GM23338 (cell line): ENCODE results near the gene IMMP2L. TPM values are rescaled to one million over a fixed set of nuclear protein-coding genes. Genes with fewer than 3 reads are reported as not detected.
"Not testable (repeated sequence)": the region's sequence is repeated elsewhere in the genome, so short reads cannot be mapped to it uniquely, and the experiment has no call there.

Experiments used
- ATAC-seq: fragments of 200-7000 bp; cut with Tn5 transposase; 3 replicates; pipeline ENCODE4 v1.9.1; 2020
- DNase-seq: peaks from one replicate; pipeline ENCODE4 v3.0.0-alpha.2; 2015; ENCODE audit warnings: low spot score
- H2AFZ ChIP-seq: fragments of 200-600 bp; sonication (generic); 2 replicates; pipeline ENCODE4 v1.8.0; 2016; ENCODE audit warnings: antibody characterized with exemption, mild to moderate bottlenecking, moderate library complexity
- H3F3A ChIP-seq: fragments of 200-600 bp; sonication (generic); replicated peaks from 2 replicates; pipeline ENCODE4 v1.8.0; 2017; ENCODE audit warnings: antibody characterized with exemption, mixed run types, low read depth
- H3K27ac ChIP-seq: fragments of 200-600 bp; sonication (generic); 2 replicates; pipeline ENCODE4 v1.6.1; 2016; ENCODE audit warnings: low read depth
- H3K27me3 ChIP-seq: fragments of 200-600 bp; sonication (generic); 2 replicates; pipeline ENCODE4 v1.8.0; 2016; ENCODE audit warnings: mild to moderate bottlenecking, mixed run types, moderate library complexity; ENCODE audit not compliant: insufficient read depth
- H3K36me3 ChIP-seq: fragments of 200-600 bp; sonication (generic); 2 replicates; pipeline ENCODE4 v1.8.0; 2016; ENCODE audit warnings: mild to moderate bottlenecking; ENCODE audit not compliant: insufficient read depth
- H3K4me1 ChIP-seq: fragments of 200-600 bp; sonication (generic); 2 replicates; pipeline ENCODE4 v1.8.0; 2016; ENCODE audit warnings: mild to moderate bottlenecking, moderate library complexity; ENCODE audit not compliant: insufficient read depth
- H3K4me2 ChIP-seq: fragments of 200-600 bp; sonication (generic); 2 replicates; pipeline ENCODE4 v1.7.1; 2017; ENCODE audit warnings: mixed run types
- H3K4me3 ChIP-seq: fragments of 200-600 bp; sonication (generic); 2 replicates; pipeline ENCODE4 v1.6.1; 2016; ENCODE audit warnings: mixed run types
- H3K79me2 ChIP-seq: fragments of 200-600 bp; sonication (generic); replicated peaks from 2 replicates; pipeline ENCODE4 v1.8.0; 2017; ENCODE audit warnings: mild to moderate bottlenecking; ENCODE audit not compliant: insufficient read depth
- H3K9me2 ChIP-seq: fragments of 200-600 bp; sonication (generic); 2 replicates; pipeline ENCODE4 v1.8.0; 2017; ENCODE audit not compliant: insufficient read depth
- H4K20me1 ChIP-seq: fragments of 200-600 bp; sonication (generic); replicated peaks from 2 replicates; pipeline ENCODE4 v1.8.0; 2017; ENCODE audit warnings: mild to moderate bottlenecking; ENCODE audit not compliant: insufficient read depth
- H3K27ac Mint-ChIP-seq: 2 replicates; pipeline ENCODE4 v1.8.0; 2020; ENCODE audit warnings: inconsistent platforms, mild to moderate bottlenecking, moderate library complexity, mixed read lengths
- H3K27me3 Mint-ChIP-seq: 3 replicates; pipeline ENCODE4 v1.8.0; 2022; ENCODE audit warnings: low read depth, mild to moderate bottlenecking, moderate library complexity, mixed read lengths, inconsistent platforms; ENCODE audit not compliant: insufficient read depth, poor library complexity
- H3K36me3 Mint-ChIP-seq: 3 replicates; pipeline ENCODE4 v1.8.0; 2021; ENCODE audit warnings: low read depth, mild to moderate bottlenecking, inconsistent platforms, moderate library complexity, mixed read lengths
- H3K4me1 Mint-ChIP-seq: 3 replicates; pipeline ENCODE4 v1.8.0; 2020; ENCODE audit warnings: mild to moderate bottlenecking, inconsistent platforms, mixed read lengths
- H3K4me3 Mint-ChIP-seq: 3 replicates; pipeline ENCODE4 v1.8.0; 2021; ENCODE audit warnings: moderate library complexity, mild to moderate bottlenecking, inconsistent platforms, mixed read lengths
- H3K9me3 Mint-ChIP-seq: 3 replicates; pipeline ENCODE4 v1.8.0; 2020; ENCODE audit warnings: moderate library complexity, mild to moderate bottlenecking, inconsistent platforms, mixed read lengths
- EZH2 ChIP-seq: fragments of 200-600 bp; sonication (generic); IDR thresholded peaks from one replicate; pipeline ENCODE4 v1.8.0; 2017; ENCODE audit warnings: antibody characterized with exemption, mild to moderate bottlenecking, low read depth; ENCODE audit not compliant: unreplicated experiment
- EZH2phosphoT487 ChIP-seq: fragments of 200-600 bp; sonication (generic); IDR thresholded peaks from one replicate; pipeline ENCODE4 v1.8.1; 2018; ENCODE audit warnings: antibody characterized with exemption; ENCODE audit not compliant: unreplicated experiment
- NANOG ChIP-seq: IDR thresholded peaks from 2 replicates; pipeline ENCODE4 v1.6.1; 2016; ENCODE audit warnings: antibody characterized with exemption, borderline replicate concordance
- POLR2AphosphoS5 ChIP-seq: IDR thresholded peaks from 2 replicates; pipeline ENCODE4 v1.6.1; 2016; ENCODE audit warnings: antibody characterized with exemption, low read depth
- ZNF331 ChIP-seq: fragments of 250-450 bp; sonication (Bioruptor Pico); IDR thresholded peaks from 2 replicates; pipeline ENCODE4 v1.5.0; 2020; ENCODE audit warnings: low read depth, mild to moderate bottlenecking, moderate library complexity
- polyA plus RNA-seq: library from polyadenylated mRNA; unstranded; fragments of >200 nt; fragmentation: Nextera tagmentation; extraction: Ambion mirVana; gene quantifications from 2 replicates; pipeline ENCODE4 v1.2.1, GENCODE V29; 2016
- total RNA-seq: library from RNA; depleted of rRNA; stranded (reverse); fragments of >200 nt; shearing (Covaris generic); gene quantifications from 2 replicates; pipeline ENCODE4 v1.2.3, GENCODE V29; 2014
- TF ChIP-seq, protein P1 (sequence below): fragments of 250-450 bp; sonication (Bioruptor Pico); IDR thresholded peaks from 2 replicates; pipeline ENCODE4 v1.5.0; 2020; ENCODE audit warnings: mild to moderate bottlenecking, moderate library complexity

IMMP2L gene
- total and polyA plus RNA-seq, 2 experiments from 2014 or later: 7.3 to 14.0 TPM

DNA sequence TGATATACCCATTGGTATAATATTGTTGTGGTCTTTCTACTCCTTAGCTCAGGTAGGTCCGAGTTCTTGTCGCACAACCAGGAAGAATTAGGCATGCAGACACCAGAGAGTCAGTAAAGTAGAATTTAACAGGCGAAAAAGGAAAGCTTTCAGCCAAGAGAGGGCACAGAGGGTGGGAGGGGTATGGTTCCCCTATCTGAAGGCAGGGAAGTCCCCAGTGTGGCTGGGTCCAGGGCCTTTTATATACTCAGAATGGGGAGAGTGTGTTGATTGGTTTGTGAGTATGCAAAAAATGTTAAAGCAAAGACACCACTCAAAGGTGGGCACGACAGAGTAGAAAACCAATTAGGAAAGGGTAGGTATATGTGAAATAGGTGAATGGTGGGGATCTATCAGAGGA, 53.9 kb downstream of the IMMP2L start:
- H3K9me3 Mint-ChIP-seq: peaks cover 2% of the 10 kb centered on the region; the same call in 2 of the 3 replicates
- peak; percentile 66 for ATAC-seq
- no peak overlapping the region for H3K27ac Mint-ChIP-seq

DNA sequence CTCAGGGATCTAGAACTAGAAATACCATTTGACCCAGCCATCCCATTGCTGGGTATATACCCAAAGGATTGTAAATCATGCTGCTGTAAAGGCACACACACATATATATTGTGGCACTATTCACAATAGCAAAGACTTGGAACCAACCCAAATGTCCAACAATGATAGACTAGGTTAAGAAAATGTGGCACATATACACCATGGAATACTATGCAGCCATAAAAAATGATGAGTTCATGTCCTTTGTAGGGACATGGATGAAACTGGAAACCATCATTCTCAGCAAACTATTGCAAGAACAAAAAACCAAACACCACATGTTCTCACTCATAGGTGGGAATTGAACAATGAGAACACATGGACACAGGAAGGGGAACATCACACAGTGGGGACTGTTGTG, 56.9 kb downstream of the IMMP2L start:
- not testable (repeated sequence) for H3K27me3 ChIP-seq, H3K27me3 Mint-ChIP-seq, H3K27ac Mint-ChIP-seq, H3K4me3 ChIP-seq, ATAC-seq, DNase-seq, H3K27ac ChIP-seq, H3K4me1 ChIP-seq, H3K4me3 Mint-ChIP-seq, H3K36me3 ChIP-seq, H3K4me2 ChIP-seq, H3K4me1 Mint-ChIP-seq, H3K9me2 ChIP-seq, H4K20me1 ChIP-seq, H3K79me2 ChIP-seq, H2AFZ ChIP-seq, H3F3A ChIP-seq
- peaks cover 15% of the 10 kb centered on the region; the same call in 2 of the 3 replicates for H3K36me3 Mint-ChIP-seq
- peaks cover 15% of the 10 kb centered on the region for H3K9me3 Mint-ChIP-seq

More for the DNA sequence above, 53.9 kb downstream of the IMMP2L start:
- Mint-ChIP-seq H3K36me3 (peaks cover 3% of the 10 kb centered on the region; the same call in 2 of the 3 replicates), H3K27me3 (peaks cover 6% of the 10 kb centered on the region), H3K4me1 (peaks cover 4% of the 10 kb centered on the region; the same call in 2 of the 3 replicates), H3K4me3 (no peak overlapping the region)
- no peak for TF ChIP-seq POLR2AphosphoS5
- DNase-seq: peak; percentile 11
- Histone ChIP-seq H3K36me3 (no peaks in the 10 kb centered on the region), H3F3A (no peaks in the 10 kb centered on the region), H3K9me2 (no peaks in the 10 kb centered on the region; the same call in 1 of the 2 replicates), H4K20me1 (no peaks in the 10 kb centered on the region), H2AFZ (no peak overlapping the region), H3K4me1 (0 out of 2 replicates have a peak, but pooled peaks cover 5% of the 10 kb centered on the region), H3K27ac (no peak overlapping the region), H3K4me2 (no peak overlapping the region), H3K27me3 (no peaks in the 10 kb centered on the region), H3K79me2 (no peaks in the 10 kb centered on the region), H3K4me3 (no peak overlapping the region)

DNA sequence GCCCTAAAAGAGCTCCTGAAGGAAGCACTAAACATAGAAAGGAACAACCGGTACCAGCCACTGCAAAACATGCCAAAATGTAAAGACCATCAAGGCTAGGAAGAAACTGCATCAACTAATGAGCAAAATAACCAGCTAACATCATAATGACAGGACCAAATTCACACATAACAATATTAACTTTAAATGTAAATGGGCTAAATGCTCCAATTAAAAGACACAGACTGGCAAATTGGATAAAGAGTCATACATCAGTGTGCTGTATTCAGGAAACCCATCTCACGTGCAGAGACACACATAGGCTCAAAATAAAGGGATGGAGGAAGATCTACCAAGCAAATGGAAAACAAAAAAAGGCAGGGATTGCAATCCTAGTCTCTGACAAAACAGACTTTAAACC, 60.5 kb downstream of the IMMP2L start:
- H3F3A ChIP-seq, H3K27me3 ChIP-seq, H3K36me3 ChIP-seq, H3K27ac ChIP-seq, H3K27ac Mint-ChIP-seq, DNase-seq, H3K27me3 Mint-ChIP-seq, H3K4me1 Mint-ChIP-seq, H3K4me3 Mint-ChIP-seq, H4K20me1 ChIP-seq, H3K4me1 ChIP-seq, H2AFZ ChIP-seq, H3K79me2 ChIP-seq, H3K4me3 ChIP-seq, ATAC-seq, H3K9me2 ChIP-seq, H3K4me2 ChIP-seq: not testable (repeated sequence)
- Mint-ChIP-seq H3K9me3 (peaks cover 32% of the 10 kb centered on the region), H3K36me3 (peaks cover 34% of the 10 kb centered on the region)

DNA sequence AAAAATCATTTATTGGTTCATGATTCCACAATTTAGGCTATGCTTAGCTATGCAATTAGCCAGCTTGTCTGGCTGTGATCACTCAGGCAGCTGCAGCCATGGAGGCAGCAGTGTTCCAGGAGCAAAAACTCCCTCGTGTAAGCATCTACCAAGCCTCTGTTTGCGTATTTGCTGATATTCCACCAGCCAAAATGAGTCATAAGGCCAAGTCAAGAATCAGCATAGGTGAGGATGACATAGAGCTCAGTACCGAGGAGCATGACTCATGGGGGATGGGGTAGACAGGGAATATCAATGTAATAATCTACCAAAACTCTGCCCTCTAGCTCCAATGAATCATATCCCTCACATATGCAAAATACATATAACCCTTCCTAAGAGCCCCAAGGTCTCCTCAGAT, 63.3 kb downstream of the IMMP2L start:
- Histone ChIP-seq H3K27me3 (no peaks in the 10 kb centered on the region), H3K27ac (no peak overlapping the region), H3K79me2 (no peaks in the 10 kb centered on the region), H3F3A (no peaks in the 10 kb centered on the region), H3K4me1 (no peaks in the 10 kb centered on the region), H2AFZ (no peak overlapping the region), H4K20me1 (no peaks in the 10 kb centered on the region), H3K9me2 (no peaks in the 10 kb centered on the region), H3K4me3 (no peak overlapping the region), H3K4me2 (no peak overlapping the region), H3K36me3 (0 out of 2 replicates have a peak, but pooled peaks cover 4% of the 10 kb centered on the region)
- H3K4me1 Mint-ChIP-seq: no peaks in the 10 kb centered on the region
- H3K27ac Mint-ChIP-seq: no peak overlapping the region
- H3K9me3 Mint-ChIP-seq: peaks cover 32% of the 10 kb centered on the region
- DNase-seq (no peak), ATAC-seq (no peak)
- peaks cover 30% of the 10 kb centered on the region for H3K36me3 Mint-ChIP-seq
- no peaks in the 10 kb centered on the region for H3K27me3 Mint-ChIP-seq
- no peak overlapping the region for H3K4me3 Mint-ChIP-seq
- TF ChIP-seq NANOG (no peak), EZH2 (no peak), EZH2phosphoT487 (no peak), ZNF331 (CRISPR knock-in tag) (no peak)
- TF ChIP-seq, protein P1, sequence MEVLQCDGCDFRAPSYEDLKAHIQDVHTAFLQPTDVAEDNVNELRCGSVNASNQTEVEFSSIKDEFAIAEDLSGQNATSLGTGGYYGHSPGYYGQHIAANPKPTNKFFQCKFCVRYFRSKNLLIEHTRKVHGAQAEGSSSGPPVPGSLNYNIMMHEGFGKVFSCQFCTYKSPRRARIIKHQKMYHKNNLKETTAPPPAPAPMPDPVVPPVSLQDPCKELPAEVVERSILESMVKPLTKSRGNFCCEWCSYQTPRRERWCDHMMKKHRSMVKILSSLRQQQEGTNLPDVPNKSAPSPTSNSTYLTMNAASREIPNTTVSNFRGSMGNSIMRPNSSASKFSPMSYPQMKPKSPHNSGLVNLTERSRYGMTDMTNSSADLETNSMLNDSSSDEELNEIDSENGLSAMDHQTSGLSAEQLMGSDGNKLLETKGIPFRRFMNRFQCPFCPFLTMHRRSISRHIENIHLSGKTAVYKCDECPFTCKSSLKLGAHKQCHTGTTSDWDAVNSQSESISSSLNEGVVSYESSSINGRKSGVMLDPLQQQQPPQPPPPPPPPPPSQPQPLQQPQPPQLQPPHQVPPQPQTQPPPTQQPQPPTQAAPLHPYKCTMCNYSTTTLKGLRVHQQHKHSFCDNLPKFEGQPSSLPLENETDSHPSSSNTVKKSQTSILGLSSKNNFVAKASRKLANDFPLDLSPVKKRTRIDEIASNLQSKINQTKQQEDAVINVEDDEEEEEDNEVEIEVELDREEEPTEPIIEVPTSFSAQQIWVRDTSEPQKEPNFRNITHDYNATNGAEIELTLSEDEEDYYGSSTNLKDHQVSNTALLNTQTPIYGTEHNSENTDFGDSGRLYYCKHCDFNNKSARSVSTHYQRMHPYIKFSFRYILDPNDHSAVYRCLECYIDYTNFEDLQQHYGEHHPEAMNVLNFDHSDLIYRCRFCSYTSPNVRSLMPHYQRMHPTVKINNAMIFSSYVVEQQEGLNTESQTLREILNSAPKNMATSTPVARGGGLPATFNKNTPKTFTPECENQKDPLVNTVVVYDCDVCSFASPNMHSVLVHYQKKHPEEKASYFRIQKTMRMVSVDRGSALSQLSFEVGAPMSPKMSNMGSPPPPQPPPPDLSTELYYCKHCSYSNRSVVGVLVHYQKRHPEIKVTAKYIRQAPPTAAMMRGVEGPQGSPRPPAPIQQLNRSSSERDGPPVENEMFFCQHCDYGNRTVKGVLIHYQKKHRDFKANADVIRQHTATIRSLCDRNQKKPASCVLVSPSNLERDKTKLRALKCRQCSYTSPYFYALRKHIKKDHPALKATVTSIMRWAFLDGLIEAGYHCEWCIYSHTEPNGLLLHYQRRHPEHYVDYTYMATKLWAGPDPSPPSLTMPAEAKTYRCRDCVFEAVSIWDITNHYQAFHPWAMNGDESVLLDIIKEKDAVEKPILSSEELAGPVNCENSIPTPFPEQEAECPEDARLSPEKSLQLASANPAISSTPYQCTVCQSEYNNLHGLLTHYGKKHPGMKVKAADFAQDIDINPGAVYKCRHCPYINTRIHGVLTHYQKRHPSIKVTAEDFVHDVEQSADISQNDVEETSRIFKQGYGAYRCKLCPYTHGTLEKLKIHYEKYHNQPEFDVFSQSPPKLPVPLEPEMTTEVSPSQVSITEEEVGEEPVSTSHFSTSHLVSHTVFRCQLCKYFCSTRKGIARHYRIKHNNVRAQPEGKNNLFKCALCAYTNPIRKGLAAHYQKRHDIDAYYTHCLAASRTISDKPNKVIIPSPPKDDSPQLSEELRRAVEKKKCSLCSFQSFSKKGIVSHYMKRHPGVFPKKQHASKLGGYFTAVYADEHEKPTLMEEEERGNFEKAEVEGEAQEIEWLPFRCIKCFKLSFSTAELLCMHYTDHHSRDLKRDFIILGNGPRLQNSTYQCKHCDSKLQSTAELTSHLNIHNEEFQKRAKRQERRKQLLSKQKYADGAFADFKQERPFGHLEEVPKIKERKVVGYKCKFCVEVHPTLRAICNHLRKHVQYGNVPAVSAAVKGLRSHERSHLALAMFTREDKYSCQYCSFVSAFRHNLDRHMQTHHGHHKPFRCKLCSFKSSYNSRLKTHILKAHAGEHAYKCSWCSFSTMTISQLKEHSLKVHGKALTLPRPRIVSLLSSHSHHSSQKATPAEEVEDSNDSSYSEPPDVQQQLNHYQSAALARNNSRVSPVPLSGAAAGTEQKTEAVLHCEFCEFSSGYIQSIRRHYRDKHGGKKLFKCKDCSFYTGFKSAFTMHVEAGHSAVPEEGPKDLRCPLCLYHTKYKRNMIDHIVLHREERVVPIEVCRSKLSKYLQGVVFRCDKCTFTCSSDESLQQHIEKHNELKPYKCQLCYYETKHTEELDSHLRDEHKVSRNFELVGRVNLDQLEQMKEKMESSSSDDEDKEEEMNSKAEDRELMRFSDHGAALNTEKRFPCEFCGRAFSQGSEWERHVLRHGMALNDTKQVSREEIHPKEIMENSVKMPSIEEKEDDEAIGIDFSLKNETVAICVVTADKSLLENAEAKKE (CRISPR knock-in tag): no peak
